AG10803 (cell line): ENCODE measurements around the gene PJVK.
"Not testable (repeated sequence)": the region's sequence is repeated elsewhere in the genome, so short reads cannot be mapped to it uniquely, and the experiment has no call there.

Experiments
- DNase-seq: peaks from one replicate; pipeline ENCODE4 v3.0.0; 2010; ENCODE audit warnings: low read depth
- H3K4me3 ChIP-seq: 2 replicates; pipeline ENCODE4 v1.5.1; 2011; ENCODE audit warnings: mild to moderate bottlenecking, low read length, control low read depth
- TF ChIP-seq, protein P1 (sequence below): conservative IDR thresholded peaks from 2 replicates; pipeline ENCODE4 v1.5.1; 2011; ENCODE audit warnings: mild to moderate bottlenecking, low read length, control low read depth, inconsistent platforms

PJVK gene

DNA sequence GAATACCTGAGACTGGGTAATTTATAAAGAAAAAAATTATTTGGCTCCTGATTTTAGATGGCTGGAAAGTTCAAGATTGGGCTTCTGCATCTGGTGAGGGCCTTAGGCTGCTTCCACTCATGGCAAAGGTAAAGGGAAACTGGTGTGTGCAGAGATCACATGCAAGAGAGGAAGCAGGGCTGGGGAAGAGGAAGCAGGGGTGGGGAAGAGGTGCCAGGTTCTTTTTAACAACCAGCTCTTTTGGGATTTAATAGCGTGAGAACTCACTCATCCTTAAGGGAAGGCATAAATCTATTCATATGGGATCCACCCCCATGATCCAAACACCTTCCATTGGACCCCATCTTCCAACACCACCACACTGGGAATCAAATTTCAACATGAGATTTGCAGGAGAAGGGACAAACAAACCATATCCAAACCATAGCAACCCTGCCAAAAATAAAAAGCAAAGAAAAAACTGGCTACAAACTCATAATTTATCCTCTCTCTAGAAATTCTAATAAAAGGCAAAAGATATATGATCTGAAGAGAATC lies 30.6 kb upstream of the PJVK start:
- DNase-seq: no peak
- TF ChIP-seq, protein P1, sequence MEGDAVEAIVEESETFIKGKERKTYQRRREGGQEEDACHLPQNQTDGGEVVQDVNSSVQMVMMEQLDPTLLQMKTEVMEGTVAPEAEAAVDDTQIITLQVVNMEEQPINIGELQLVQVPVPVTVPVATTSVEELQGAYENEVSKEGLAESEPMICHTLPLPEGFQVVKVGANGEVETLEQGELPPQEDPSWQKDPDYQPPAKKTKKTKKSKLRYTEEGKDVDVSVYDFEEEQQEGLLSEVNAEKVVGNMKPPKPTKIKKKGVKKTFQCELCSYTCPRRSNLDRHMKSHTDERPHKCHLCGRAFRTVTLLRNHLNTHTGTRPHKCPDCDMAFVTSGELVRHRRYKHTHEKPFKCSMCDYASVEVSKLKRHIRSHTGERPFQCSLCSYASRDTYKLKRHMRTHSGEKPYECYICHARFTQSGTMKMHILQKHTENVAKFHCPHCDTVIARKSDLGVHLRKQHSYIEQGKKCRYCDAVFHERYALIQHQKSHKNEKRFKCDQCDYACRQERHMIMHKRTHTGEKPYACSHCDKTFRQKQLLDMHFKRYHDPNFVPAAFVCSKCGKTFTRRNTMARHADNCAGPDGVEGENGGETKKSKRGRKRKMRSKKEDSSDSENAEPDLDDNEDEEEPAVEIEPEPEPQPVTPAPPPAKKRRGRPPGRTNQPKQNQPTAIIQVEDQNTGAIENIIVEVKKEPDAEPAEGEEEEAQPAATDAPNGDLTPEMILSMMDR: no peak
- H3K4me3 ChIP-seq: no peak overlapping the region

DNA sequence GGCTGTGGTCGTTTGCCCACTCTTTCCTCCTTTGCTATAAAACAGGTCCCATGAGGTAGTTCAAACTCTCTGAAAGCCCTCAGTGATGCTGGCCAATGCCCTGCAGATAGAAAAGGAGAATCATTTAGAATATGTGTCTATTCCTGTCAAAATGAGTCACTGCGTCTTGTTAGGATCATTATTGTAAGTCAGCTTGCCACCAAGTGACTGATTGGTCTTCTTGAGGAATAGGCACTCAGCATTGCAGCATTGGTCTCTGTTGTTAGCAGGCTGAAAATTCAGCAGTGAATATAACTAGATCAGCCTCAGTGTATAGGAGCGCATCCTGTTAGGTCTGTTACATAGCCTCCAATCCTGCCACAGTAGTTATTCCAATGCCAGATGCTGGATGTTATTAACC lies 29.1 kb upstream of the PJVK start:
- TF ChIP-seq, protein P1: no peak
- DNase-seq: no peak
- no peak overlapping the region for H3K4me3 ChIP-seq

DNA sequence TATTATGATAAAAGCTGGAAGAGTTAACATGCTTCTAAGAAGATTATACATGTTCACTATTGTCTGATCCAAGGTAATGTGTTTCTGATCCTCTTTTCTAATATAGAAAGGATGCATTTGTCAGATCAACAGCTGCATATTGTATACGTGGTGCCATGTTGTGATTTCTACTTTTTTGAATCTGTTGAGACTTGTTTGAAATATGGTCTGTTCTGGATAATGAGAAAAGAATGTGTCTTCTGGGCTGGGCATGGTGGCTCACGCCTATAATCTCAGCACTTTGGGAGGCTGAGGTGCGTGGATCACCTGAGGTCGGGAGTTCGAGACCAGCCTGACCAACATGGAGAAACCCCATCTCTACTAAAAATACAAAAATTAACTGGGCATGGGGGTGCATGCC lies 27.4 kb upstream of the PJVK start:
- not testable (repeated sequence) for DNase-seq, H3K4me3 ChIP-seq

DNA sequence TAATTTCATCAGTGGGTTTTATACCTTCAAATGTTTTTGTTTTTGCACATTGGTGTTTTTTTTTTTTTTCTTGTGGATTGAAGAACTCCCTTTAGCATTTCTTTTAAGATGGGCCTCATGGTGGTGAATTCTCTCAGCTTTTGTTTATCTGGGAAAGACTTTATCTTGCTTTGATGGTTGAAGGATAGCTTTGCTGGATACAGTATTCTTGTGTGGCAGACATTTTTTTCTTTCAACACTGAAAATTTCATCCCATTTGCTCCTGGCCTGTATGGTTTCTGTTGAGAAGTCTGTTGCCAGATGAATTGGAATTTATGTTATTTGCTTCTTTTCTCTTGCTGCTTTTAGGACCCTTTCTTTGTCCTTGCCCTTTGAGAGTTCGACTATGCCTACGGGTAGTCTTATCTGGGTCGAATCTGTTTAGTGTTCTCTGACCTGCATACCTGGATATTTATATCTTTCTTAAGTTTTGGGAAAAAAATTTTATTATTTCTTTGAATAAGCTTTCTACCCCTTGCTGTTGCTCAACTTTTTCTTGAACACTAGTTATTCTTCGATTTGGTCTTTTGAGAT lies 25.8 kb upstream of the PJVK start:
- no peak overlapping the region for H3K4me3 ChIP-seq
- TF ChIP-seq, protein P1: no peak
- DNase-seq: no peak

DNA sequence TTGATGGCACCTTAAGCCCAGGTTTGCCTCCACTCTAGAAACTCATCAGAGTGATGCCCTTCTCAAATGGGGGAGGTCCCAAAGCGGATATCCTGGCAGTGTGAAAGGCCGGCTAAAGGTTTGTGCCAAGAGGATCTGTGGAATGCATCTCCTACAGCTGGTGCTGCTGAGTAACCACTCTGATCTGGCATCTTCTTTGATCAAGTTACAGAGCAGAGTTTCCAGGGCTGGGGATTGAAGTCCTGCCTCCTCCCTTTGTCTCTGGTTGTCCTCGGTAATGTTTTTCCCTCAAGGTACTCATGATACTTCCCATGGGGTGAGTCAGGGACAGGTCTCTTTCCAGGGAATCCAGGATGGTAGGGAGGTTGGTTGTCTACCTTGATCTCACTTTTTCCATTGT lies 24.8 kb upstream of the PJVK start:
- TF ChIP-seq, protein P1: no peak
- no peak overlapping the region for H3K4me3 ChIP-seq
- peak; percentile 28 for DNase-seq

DNA sequence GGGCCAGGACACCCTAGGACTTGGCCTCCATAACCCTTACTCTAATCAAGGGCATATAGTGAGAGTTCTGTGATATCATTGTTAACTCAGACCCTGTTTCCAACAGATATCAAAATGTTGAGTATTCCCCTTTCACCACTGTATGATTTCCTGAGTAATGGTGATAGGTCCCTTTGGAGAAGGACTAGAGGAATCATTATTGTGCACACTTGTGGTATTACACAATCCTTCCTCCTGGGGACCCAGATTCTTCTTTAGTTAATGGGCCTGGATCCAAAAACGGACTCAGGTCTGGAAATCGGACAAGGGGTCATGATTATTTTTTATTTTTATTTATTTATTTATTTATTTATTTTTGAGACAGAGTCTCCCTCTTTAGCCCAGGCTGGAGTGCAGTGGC lies 23.7 kb upstream of the PJVK start:
- TF ChIP-seq, protein P1: no peak
- no peak overlapping the region for H3K4me3 ChIP-seq

DNA sequence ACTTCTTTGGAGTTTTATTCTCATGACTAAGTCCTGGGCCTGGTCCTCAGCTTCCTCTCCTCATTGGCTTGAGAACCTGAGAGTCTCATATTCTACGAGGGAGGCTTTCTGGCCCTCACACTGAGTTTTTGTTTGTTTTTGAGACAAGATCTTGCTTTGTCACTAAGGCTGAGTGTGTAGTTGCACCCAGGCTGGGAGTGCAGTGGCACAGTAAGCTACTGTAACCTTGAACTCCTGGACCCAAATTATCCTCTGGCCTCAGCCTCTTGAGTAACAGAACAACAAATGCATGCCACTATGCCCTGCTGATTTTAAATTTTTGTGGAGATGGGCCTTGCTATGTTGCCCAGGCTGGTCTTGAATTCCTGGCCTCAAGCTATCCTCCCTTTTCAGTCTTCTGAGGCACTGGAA lies 22.8 kb upstream of the PJVK start:
- TF ChIP-seq, protein P1: no peak
- H3K4me3 ChIP-seq: no peak overlapping the region
- no peak for DNase-seq

More for the DNA sequence above, 23.7 kb upstream of the PJVK start:
- no peak for DNase-seq
